K562 (cell line): ENCODE results near the gene COX14. TPM values are rescaled to one million over a fixed set of nuclear protein-coding genes. Genes with fewer than 3 reads are reported as not detected.

Source experiments
- ATAC-seq: fragments of 200-7000 bp; cut with Tn5 transposase; 3 replicates; pipeline ENCODE4 v1.9.1; 2020; ENCODE audit warnings: moderate library complexity
- BruUV-seq: library from RNA; stranded (reverse); fragments of 400-500 nt; replicated peaks from 2 replicates; lab custom pipeline; 2021; lab: Mats Ljungman, UMichigan
- CTCF ChIA-PET: fragments of 300-600 bp; formaldehyde crosslinking; extraction: SDS; loops from one replicate; lab custom pipeline; 2021; ENCODE audit warnings: low intra/inter-chr PET ratio; lab: Yijun Ruan, JAX
- POLR2A ChIA-PET: fragments of 300-600, 350-650 bp; sonication (Branson Sonifier 250); formaldehyde crosslinking; extraction: SDS; loops from one replicate; lab custom pipeline; 2021; ENCODE audit warnings: antibody characterized with exemption, inconsistent platforms; lab: Yijun Ruan, JAX
- DNase-seq, 4 experiments: peaks; one replicate each; pipeline versions ENCODE4 v3.0.0 to v3.0.0-alpha.2; 2011 to 2018; ENCODE audit warnings: low spot score in 3 of 4, mixed read lengths in 3 of 4; ENCODE audit errors: extremely low read depth in 1 of 4
- FAIRE-seq: peaks from 2 replicates; lab custom pipeline; 2011; peaks lifted over from hg19 to GRCh38; lab: Jason Lieb, UNC
- H2AFZ ChIP-seq: 2 replicates; pipeline ENCODE4 v1.6.0; 2011; ENCODE audit warnings: low read depth, low read length, control low read depth, inconsistent platforms
- H3K27ac ChIP-seq: fragments of 200-600 bp; 3 replicates; pipeline ENCODE4 v1.8.0; 2011; ENCODE audit warnings: low read depth, mild to moderate bottlenecking, control low read depth, inconsistent platforms, low read length, moderate library complexity, mixed read lengths; ENCODE audit errors: extremely low read depth
- H3K27me3 ChIP-seq, 2 experiments: fragments of 300-600 bp in 1 of 2; 2 replicates in 1 of 2; 3 replicates in 1 of 2; pipeline versions ENCODE4 v1.6.0 to v1.8.0; 2011; ENCODE audit warnings: inconsistent platforms in 2 of 2, low read length in 2 of 2, mild to moderate bottlenecking in 1 of 2, mixed read lengths in 1 of 2, moderate library complexity in 1 of 2; ENCODE audit not compliant: control insufficient read depth in 2 of 2, insufficient read depth in 2 of 2
- H3K36me3 ChIP-seq: fragments of 300-600 bp; 3 replicates; pipeline ENCODE4 v1.8.0; 2011; ENCODE audit warnings: mild to moderate bottlenecking, low read length, inconsistent platforms; ENCODE audit not compliant: control insufficient read depth, insufficient read depth
- H3K4me1 ChIP-seq, 2 experiments: fragments of 200-600 bp in 1 of 2; replicated peaks in 1 of 2; 2 replicates in 1 of 2; 3 replicates in 1 of 2; pipeline versions ENCODE4 v1.5.1 to v1.8.0; 2011; ENCODE audit warnings: inconsistent platforms in 2 of 2, low read length in 2 of 2, mild to moderate bottlenecking in 1 of 2, mixed read lengths in 1 of 2, moderate library complexity in 1 of 2; ENCODE audit not compliant: control insufficient read depth in 2 of 2, insufficient read depth in 2 of 2
- H3K4me2 ChIP-seq: 2 replicates; pipeline ENCODE4 v1.6.1; 2011; ENCODE audit warnings: low read length, control low read depth, inconsistent platforms, mixed read lengths; ENCODE audit not compliant: insufficient read depth
- H3K4me3 ChIP-seq: fragments of 200-600 bp; sonication (generic), shearing (Covaris generic); 2 replicates; pipeline ENCODE4 v1.5.1; 2016; ENCODE audit warnings: control low read depth, inconsistent platforms
- H3K79me2 ChIP-seq: fragments of 200-600 bp; 3 replicates; pipeline ENCODE4 v1.8.0; 2011; ENCODE audit warnings: low read length, inconsistent platforms; ENCODE audit not compliant: control insufficient read depth, insufficient read depth
- H3K9ac ChIP-seq, 2 experiments: 2 replicates each; pipeline versions ENCODE4 v1.6.0 to v1.6.1; 2011; ENCODE audit warnings: low read depth in 2 of 2, low read length in 2 of 2, control low read depth in 1 of 2, inconsistent platforms in 1 of 2, mild to moderate bottlenecking in 1 of 2, mixed read lengths in 1 of 2; ENCODE audit not compliant: insufficient read depth in 1 of 2
- H3K9me1 ChIP-seq: one replicate; pipeline ENCODE4 v1.6.0; 2011; ENCODE audit warnings: inconsistent platforms, mild to moderate bottlenecking, low read length, moderate library complexity; ENCODE audit not compliant: control insufficient read depth, insufficient read depth
- H3K9me3 ChIP-seq: replicated peaks from 2 replicates; pipeline ENCODE4 v1.5.1; 2011; ENCODE audit warnings: low read depth, low read length, inconsistent platforms; ENCODE audit not compliant: control insufficient read depth, insufficient read depth
- H4K20me1 ChIP-seq: replicated peaks from 2 replicates; pipeline ENCODE4 v1.6.1; 2011; ENCODE audit warnings: low read length, inconsistent platforms, mixed read lengths; ENCODE audit not compliant: control insufficient read depth, insufficient read depth
- BCLAF1 ChIP-seq, 2 experiments: fragments of 450-650 bp in 1 of 2; IDR thresholded peaks; 2 replicates each; pipeline ENCODE4 v1.6.1; 2011 to 2017; ENCODE audit warnings: low read depth in 2 of 2, antibody characterized with exemption in 1 of 2, borderline replicate concordance in 1 of 2, low read length in 1 of 2, mild to moderate bottlenecking in 1 of 2, mixed read lengths in 1 of 2; ENCODE audit not compliant: control insufficient read depth in 1 of 2
- CREBBP ChIP-seq: IDR thresholded peaks from one replicate; pipeline ENCODE4 v1.6.1; 2012; ENCODE audit warnings: low read depth, mild to moderate bottlenecking, control low read depth, inconsistent platforms, low read length
- CSDE1 ChIP-seq, 2 experiments: fragments of 450-650 bp; IDR thresholded peaks; 2 replicates each; pipeline ENCODE4 v1.6.1; 2016; ENCODE audit warnings: mild to moderate bottlenecking in 1 of 2
- EGR1 ChIP-seq: fragments of 450-650 bp; conservative IDR thresholded peaks from 2 replicates; pipeline ENCODE4 v1.6.1; 2017; ENCODE audit warnings: mild to moderate bottlenecking
- HDAC8 ChIP-seq: fragments of 450-650 bp; IDR thresholded peaks from 2 replicates; pipeline ENCODE4 v1.6.1; 2016; ENCODE audit warnings: mild to moderate bottlenecking, missing genetic modification characterization, moderate library complexity, missing compliant biosample characterization
- RBM22 ChIP-seq: fragments of 200-400 bp; formaldehyde crosslinking; IDR thresholded peaks from 2 replicates; pipeline ENCODE4 v1.6.1; 2018; ENCODE audit warnings: low read length, low read depth; ENCODE audit not compliant: poor library complexity, severe bottlenecking
- SREBF2 ChIP-seq: sonication (generic); formaldehyde crosslinking; IDR thresholded peaks from 2 replicates; pipeline ENCODE4 v1.4.0; 2020; ENCODE audit warnings: mild to moderate bottlenecking, missing genetic modification reagents
- SRSF3 ChIP-seq: fragments of 200-400 bp; formaldehyde crosslinking; IDR thresholded peaks from 2 replicates; pipeline ENCODE4 v1.6.1; 2016; ENCODE audit warnings: mild to moderate bottlenecking, low read length, moderate library complexity; ENCODE audit not compliant: insufficient read depth
- TEAD4 ChIP-seq, 2 experiments: sonication (generic) in 1 of 2; formaldehyde crosslinking in 1 of 2; IDR thresholded peaks; 2 replicates each; pipeline versions ENCODE4 v1.6.1 to v1.8.0; 2012 to 2022; ENCODE audit warnings: borderline replicate concordance in 1 of 2, inconsistent platforms in 1 of 2, low read length in 1 of 2, mild to moderate bottlenecking in 1 of 2, missing genetic modification reagents in 1 of 2
- YY1 ChIP-seq, 3 experiments: IDR thresholded peaks; 2 replicates each; pipeline ENCODE4 v1.6.1; 2011; ENCODE audit warnings: low read length in 2 of 3, mild to moderate bottlenecking in 2 of 3, moderate library complexity in 2 of 3, borderline replicate concordance in 1 of 3, control low read depth in 1 of 3, low read depth in 1 of 3; ENCODE audit not compliant: insufficient read depth in 3 of 3, insufficient replicate concordance in 2 of 3, control insufficient read depth in 1 of 3, insufficient read length in 1 of 3; ENCODE audit errors: extremely low read depth in 1 of 3
- ZBTB17 ChIP-seq: fragments of 450-650 bp; formaldehyde crosslinking; IDR thresholded peaks from 2 replicates; pipeline ENCODE4 v1.4.0; 2020; ENCODE audit warnings: mild to moderate bottlenecking
- ZNF175 ChIP-seq: fragments of 200-800 bp; sonication (Bioruptor generic); IDR thresholded peaks from 2 replicates; pipeline ENCODE4 v1.6.1; 2016; ENCODE audit warnings: low read depth, mild to moderate bottlenecking, missing genetic modification characterization, missing compliant biosample characterization
- ZNF444 ChIP-seq: fragments of 250-450 bp; sonication (Bioruptor Pico); IDR thresholded peaks from 2 replicates; pipeline ENCODE4 v1.4.0; 2020; ENCODE audit warnings: mild to moderate bottlenecking, moderate library complexity
- WGBS: fragments of 100-300 bp; shearing (Covaris generic); methylation state at CpG from one replicate; pipeline ENCODE4 v1.1.6; 2016; ENCODE audit warnings: low coverage, mixed read lengths; ENCODE audit not compliant: insufficient coverage; ENCODE audit errors: missing lambda C conversion rate; 5-methylcytosine and 5-hydroxymethylcytosine counted together
- in situ Hi-C: fragments of 300-500 bp; cut with MboI; formaldehyde crosslinking; loops from 4 replicates; pipeline ENCODE4 v1.15.0; 2018; ENCODE audit warnings: inconsistent platforms, mixed read lengths
- intact Hi-C: fragments of 100-400 bp; cut with micrococcal nuclease; formaldehyde crosslinking; loops from 2 replicates; pipeline ENCODE4 v1.14.2; 2022
- polyA plus RNA-seq, 8 experiments: library from polyadenylated mRNA; depleted of rRNA in 4 of 8; stranded (reverse) in 5 of 8; unstranded in 3 of 8; fragments of >200 nt; fragmentation: Nextera tagmentation in 2 of 8; fragmentation: Illumina TruSeq in 1 of 8; extraction: Ambion mirVana in 2 of 8; extraction: Trizol in 1 of 8; gene quantifications; 2 replicates each; pipeline versions ENCODE4 v1.2.1 to v1.2.3, GENCODE V29; 2011 to 2014; ENCODE audit warnings: inconsistent platforms in 1 of 8, missing spikeins in 1 of 8
- total RNA-seq, 7 experiments: library from RNA; depleted of rRNA in 6 of 7; stranded (reverse); fragments of >200 nt in 6 of 7; fragmentation: Illumina TruSeq in 2 of 7; extraction: Trizol in 2 of 7; gene quantifications; 2 replicates each; pipeline versions ENCODE4 v1.2.1 to v1.2.3, GENCODE V29; 2011 to 2021; ENCODE audit warnings: low replicate concordance in 1 of 7
- TF ChIP-seq, protein P1 (sequence below): IDR thresholded peaks from 2 replicates; pipeline ENCODE4 v1.6.1; 2012; ENCODE audit warnings: low read depth, low read length, improper control_type of control experiment, borderline replicate concordance

The COX14 gene
- total and polyA plus RNA-seq, 9 of the 15 experiments (the other 6 are each of a cell fraction or from before 2014, with no cell fraction given): 44.4 to 269 (median 53.4) TPM

- ChIA-PET POLR2A (interaction anchor here (0.6 to 1.5 kb wide), 4 partner anchors 9 to 132 kb away, joined by 3 to 4 read pairs (median 4); no protein-coding TSS in a partner anchor), CTCF (interaction anchor here (1.4 kb wide), 1 partner anchor 74 kb away, joined by 3 read pairs; no protein-coding TSS in a partner anchor)
- Histone ChIP-seq H3K9me3 (no peaks in the 10 kb centered on the region), H3K9me1 (no peaks in the 10 kb centered on the region), H3K9ac (no peak overlapping the region), H3K4me1 (peaks cover 16% of the 10 kb centered on the region in 2 experiments), H3K27me3 (no peaks in the 10 kb centered on the region), H4K20me1 (no peaks in the 10 kb centered on the region), H3K4me3 (no peak overlapping the region), H2AFZ (no peak overlapping the region), H3K36me3 (peaks cover 36% of the 10 kb centered on the region), H3K27ac (no peak overlapping the region), H3K79me2 (no peaks in the 10 kb centered on the region)
- intact Hi-C loops: no loop called here
- in situ Hi-C loops: no loop called here
- no peak for FAIRE-seq
- ATAC-seq: no peak
- no TSS peak for BruUV-seq
- DNase-seq: no peak
- 88% methylated on average over 2 of the region's 2 CpGs for WGBS
- TF ChIP-seq HDAC8 (tag): no peak
- TF ChIP-seq EGR1: no peak
- TF ChIP-seq CSDE1 (IDR thresholded peaks at IDR 0.05): no peak
- no peak for TF ChIP-seq BCLAF1 (IDR thresholded peaks at IDR 0.05; ENCODE audit: borderline replicate concordance in 1 of 2, control insufficient read depth in 1 of 2, low read depth in 2 of 2, low read length in 1 of 2)
- TF ChIP-seq YY1 (IDR thresholded peaks at IDR 0.05; ENCODE audit: borderline replicate concordance in 1 of 3, control insufficient read depth in 1 of 3, extremely low read depth in 1 of 3, insufficient read depth in 3 of 3, insufficient read length in 1 of 3, insufficient replicate concordance in 2 of 3, low read depth in 1 of 3, low read length in 2 of 3): no peak
- TF ChIP-seq RBM22: no peak
- TF ChIP-seq SREBF2 (CRISPR knock-in tag): no peak
- TF ChIP-seq ZBTB17 (CRISPR knock-in tag): no peak
- TF ChIP-seq ZNF175: no peak
- no peak for TF ChIP-seq SRSF3
- no peak for TF ChIP-seq CREBBP
- no peak for TF ChIP-seq ZNF444 (CRISPR knock-in tag)
- TF ChIP-seq TEAD4 (IDR thresholded peaks at IDR 0.05; ENCODE audit: low read length): no peak
- no peak for TF ChIP-seq TEAD4 (CRISPR knock-in tag; IDR thresholded peaks at IDR 0.05; ENCODE audit: borderline replicate concordance)
- TF ChIP-seq, protein P1, sequence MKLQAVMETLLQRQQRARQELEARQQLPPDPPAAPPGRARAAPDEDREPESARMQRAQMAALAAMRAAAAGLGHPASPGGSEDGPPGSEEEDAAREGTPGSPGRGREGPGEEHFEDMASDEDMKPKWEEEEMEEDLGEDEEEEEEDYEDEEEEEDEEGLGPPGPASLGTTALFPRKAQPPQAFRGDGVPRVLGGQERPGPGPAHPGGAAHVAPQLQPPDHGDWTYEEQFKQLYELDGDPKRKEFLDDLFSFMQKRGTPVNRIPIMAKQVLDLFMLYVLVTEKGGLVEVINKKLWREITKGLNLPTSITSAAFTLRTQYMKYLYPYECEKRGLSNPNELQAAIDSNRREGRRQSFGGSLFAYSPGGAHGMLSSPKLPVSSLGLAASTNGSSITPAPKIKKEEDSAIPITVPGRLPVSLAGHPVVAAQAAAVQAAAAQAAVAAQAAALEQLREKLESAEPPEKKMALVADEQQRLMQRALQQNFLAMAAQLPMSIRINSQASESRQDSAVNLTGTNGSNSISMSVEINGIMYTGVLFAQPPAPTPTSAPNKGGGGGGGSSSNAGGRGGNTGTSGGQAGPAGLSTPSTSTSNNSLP: no peak
- TF ChIP-seq, all 486 proteins: peak for 0
- no peak overlapping the region for H3K4me2 ChIP-seq
These were observed 9.9 kb upstream of the COX14 start for GRCh38 chr12:50102131-50102531.
